GM18873 (cell line): ENCODE data around the gene CEBPZ.
A peak's percentile ranks its signal among the peaks of the same experiment; 100 is the strongest.

Source experiments
- ATAC-seq: cut with Tn5 transposase; IDR thresholded peaks from one replicate; pipeline ENCODE4 v1.9.1; 2021; ENCODE audit warnings: mild to moderate bottlenecking, moderate library complexity, moderate number of reproducible peaks; ENCODE audit not compliant: unreplicated experiment, low FRiP score

CEBPZ gene

GRCh38 chr2:37188570-37188969, 42.8 kb downstream of the CEBPZ start, which contains the start of gene SULT6B1:
SULT6B1 (minus strand) TSS chr2:37188670; CDS start chr2:37188640, 30 bp downstream.
- ATAC-seq, result no peak

GRCh38 chr2:37181726-37182684, 49.4 kb downstream of the CEBPZ start:
- ATAC-seq, result no peak

DNA sequence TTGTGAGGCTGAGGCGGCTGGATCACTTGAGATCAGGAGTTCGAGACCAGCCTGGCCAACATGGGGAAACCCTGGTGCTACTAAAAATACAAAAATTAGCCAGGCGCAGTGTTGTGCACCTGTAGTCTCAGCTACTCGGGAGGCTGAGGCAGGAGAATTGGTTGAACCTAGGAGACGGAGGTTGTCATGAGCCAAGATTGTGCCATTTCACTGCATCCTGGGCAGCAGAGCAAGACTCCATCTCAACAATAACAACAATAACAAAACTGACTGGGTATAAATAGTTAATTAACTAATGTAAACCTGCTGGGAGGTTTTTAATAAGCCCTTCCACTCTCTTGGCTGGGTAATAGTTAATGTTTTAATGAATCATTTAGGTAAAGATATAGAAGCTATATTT, 50.8 kb downstream of the CEBPZ start:
- no peak for ATAC-seq

- no peak for ATAC-seq
Observed at GRCh38 chr2:37180006-37180639, 51.3 kb downstream of the CEBPZ start.

- ATAC-seq, result no peak
Observed at GRCh38 chr2:37173741-37174140, 57.7 kb downstream of the CEBPZ start.

- ATAC-seq, result no peak
Observed at GRCh38 chr2:37171624-37171950, 59.8 kb downstream of the CEBPZ start.

DNA sequence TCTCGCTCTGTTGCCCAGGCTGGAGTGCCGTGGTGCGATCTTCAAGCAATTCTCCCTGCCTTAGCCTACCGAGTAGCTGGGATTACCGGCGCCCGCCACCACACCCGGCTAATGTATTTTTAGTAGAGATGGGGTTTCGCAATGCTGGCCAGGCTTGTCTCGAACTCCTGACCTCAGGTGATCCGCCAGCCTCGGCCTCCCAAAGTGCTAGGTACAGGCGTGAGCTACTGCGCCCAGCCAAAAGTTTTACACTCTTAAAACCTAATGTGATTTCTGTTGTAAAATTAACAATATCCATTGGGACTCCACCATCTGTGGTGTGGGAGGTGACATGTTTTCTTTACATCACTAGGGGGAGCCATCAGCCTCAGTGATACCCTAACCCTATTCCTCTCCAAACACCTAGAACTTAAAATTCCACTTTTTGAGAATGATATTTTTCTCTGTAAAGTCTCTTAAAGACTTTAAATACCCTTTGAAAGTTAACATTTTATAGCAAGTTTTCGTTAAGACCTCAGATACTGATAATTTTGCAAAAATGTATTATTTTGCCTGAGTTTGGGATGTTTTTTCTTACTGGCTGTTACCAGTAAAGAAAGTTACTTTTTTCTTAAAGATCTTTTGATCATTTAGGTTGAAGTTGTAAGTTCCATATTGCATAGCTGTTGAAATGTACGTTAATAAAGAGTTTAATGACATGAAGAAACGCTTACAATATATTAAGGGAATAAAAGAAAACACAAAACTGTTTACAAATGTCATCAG, 63.0 kb downstream of the CEBPZ start:
- no peak for ATAC-seq

GRCh38 chr2:37167636-37168180, 63.7 kb downstream of the CEBPZ start:
- ATAC-seq, result no peak

DNA sequence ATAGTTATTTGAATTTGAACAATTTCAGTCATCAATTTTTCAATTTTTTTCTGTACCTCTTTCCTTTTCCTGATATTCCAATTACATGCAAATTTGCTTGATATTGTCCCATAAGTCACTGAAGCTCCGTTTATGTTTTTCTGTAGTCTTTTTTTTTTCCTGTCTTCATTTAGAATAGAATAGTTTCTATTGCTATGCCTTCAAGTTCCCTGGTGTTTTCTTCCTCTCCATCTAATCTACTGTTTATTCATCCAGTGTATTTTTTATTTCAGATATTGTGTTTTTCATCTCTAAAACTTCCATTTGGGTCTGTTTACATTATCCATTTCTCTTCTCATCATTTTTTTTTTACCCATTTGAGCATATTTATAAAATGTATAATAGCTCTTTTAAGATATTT, 66.6 kb downstream of the CEBPZ start:
- ATAC-seq, result no peak

GRCh38 chr2:37156857-37157714, 74.3 kb downstream of the CEBPZ start, which contains the start of gene EIF2AK2:
EIF2AK2 (minus strand) TSS chr2:37156980; CDS start chr2:37147806, 9,174 bp downstream.
- ATAC-seq, result peak; percentile 84

GRCh38 chr2:37156071-37156856, 75.1 kb downstream of the CEBPZ start:
- ATAC-seq, result peak; percentile 24

DNA sequence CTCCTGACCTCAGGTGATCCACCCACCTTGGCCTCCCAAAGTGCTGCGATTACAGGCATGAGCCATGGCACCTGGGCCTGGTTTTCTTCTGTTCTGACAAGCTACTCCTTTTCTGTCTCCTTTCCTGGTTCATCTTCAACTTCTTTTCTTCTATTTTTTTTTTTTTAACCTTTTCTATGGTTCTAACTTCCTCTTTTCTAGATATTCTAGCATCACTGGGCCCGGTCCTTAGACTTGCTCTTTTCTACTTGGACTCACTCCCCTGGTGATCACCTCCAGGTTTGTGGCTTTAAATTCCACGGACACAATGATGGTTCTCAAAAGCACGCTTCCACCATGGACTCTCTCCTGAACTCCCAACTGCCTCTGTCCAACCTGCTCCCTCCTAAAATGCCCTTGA, 76.6 kb downstream of the CEBPZ start:
- no peak for ATAC-seq

GRCh38 chr2:37153224-37153623, 78.2 kb downstream of the CEBPZ start:
- ATAC-seq, result no peak
